ENCODE results near the gene BCAP29. TPM values are rescaled to one million over a fixed set of nuclear protein-coding genes. Genes with fewer than 3 reads are reported as not detected.

Gene BCAP29
- total RNA-seq, 1 donor from 2014 or later = 54.9 TPM

DNA sequence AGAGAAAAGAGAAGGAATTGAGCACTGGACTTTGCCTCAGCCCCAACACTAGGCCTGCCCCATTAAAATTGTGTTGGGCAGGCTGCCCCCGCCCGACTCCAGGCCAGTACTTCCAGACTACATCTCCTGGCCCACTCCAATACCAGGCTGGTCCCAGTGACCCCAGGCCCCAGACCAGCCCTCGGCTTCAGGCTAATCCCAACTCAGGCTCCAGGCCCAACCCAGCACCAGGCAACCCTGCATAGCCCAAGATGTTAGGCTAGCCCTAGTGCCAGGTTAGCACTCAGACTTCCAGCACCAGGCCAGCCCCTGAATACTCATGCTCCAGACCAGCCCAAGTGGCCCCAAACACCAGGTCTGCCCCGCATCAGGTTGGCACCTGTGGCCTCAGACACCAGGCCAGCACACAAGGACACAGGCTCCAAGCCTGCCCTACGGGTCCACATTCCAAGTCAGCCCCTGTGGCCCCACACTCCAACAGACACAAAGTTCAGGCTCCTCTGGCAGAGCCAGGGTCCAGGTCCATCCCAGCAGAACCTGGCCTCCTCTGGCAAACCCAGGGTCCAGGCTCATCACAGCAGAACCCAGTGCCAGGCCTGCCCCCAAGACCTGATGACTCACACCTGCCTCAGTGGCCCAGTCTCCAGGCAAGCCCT, 36.6 kb upstream of the BCAP29 start:
- Histone ChIP-seq H3K36me3 (ENCODE audit: insufficient read depth, low read length) (peaks cover 23% of the 10 kb centered on the region), H3K4me1 (ENCODE audit: insufficient read depth, low read length) (no peaks in the 10 kb centered on the region), H3K4me3 (ENCODE audit: insufficient read depth, low read depth, low read length) (no peak overlapping the region), H3K27me3 (ENCODE audit: insufficient read depth, low read length) (no peaks in the 10 kb centered on the region), H3K27ac (ENCODE audit: low read depth, low read length) (no peak overlapping the region), H2AFZ (ENCODE audit: low read depth, low read length) (no peak overlapping the region), H3K4me2 (ENCODE audit: low read length) (no peak overlapping the region), H4K20me1 (ENCODE audit: insufficient read depth, low read length) (peaks cover 20% of the 10 kb centered on the region), H3K9me3 (ENCODE audit: insufficient read depth, low read depth, low read length) (no peaks in the 10 kb centered on the region), H3K79me2 (ENCODE audit: insufficient read depth, low read length) (peaks cover 20% of the 10 kb centered on the region), H3K9ac (ENCODE audit: low read length) (no peak overlapping the region)
- no peak for DNase-seq (ENCODE audit: low read depth)
- H3K9me3 Mint-ChIP-seq (ENCODE audit: unreplicated experiment) = peaks cover 8% of the 10 kb centered on the region
- H3K27me3 Mint-ChIP-seq (ENCODE audit: low read depth, unreplicated experiment) = no peaks in the 10 kb centered on the region
- no peak for FAIRE-seq
- H3K4me3 Mint-ChIP-seq (ENCODE audit: unreplicated experiment) = no peak overlapping the region
- no peak overlapping the region for H3K27ac Mint-ChIP-seq (ENCODE audit: unreplicated experiment)
- H3K36me3 Mint-ChIP-seq (ENCODE audit: low read depth, unreplicated experiment) = peaks cover 30% of the 10 kb centered on the region
- TF ChIP-seq, protein P1, sequence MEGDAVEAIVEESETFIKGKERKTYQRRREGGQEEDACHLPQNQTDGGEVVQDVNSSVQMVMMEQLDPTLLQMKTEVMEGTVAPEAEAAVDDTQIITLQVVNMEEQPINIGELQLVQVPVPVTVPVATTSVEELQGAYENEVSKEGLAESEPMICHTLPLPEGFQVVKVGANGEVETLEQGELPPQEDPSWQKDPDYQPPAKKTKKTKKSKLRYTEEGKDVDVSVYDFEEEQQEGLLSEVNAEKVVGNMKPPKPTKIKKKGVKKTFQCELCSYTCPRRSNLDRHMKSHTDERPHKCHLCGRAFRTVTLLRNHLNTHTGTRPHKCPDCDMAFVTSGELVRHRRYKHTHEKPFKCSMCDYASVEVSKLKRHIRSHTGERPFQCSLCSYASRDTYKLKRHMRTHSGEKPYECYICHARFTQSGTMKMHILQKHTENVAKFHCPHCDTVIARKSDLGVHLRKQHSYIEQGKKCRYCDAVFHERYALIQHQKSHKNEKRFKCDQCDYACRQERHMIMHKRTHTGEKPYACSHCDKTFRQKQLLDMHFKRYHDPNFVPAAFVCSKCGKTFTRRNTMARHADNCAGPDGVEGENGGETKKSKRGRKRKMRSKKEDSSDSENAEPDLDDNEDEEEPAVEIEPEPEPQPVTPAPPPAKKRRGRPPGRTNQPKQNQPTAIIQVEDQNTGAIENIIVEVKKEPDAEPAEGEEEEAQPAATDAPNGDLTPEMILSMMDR (IDR thresholded peaks at IDR 0.05; ENCODE audit: insufficient read depth, low read depth, low read length) = no peak
- TF ChIP-seq EZH2 (IDR thresholded peaks at IDR 0.05; ENCODE audit: insufficient read depth, low read length) = no peak
- H3K4me1 Mint-ChIP-seq (ENCODE audit: low read depth, unreplicated experiment) = no peaks in the 10 kb centered on the region

DNA sequence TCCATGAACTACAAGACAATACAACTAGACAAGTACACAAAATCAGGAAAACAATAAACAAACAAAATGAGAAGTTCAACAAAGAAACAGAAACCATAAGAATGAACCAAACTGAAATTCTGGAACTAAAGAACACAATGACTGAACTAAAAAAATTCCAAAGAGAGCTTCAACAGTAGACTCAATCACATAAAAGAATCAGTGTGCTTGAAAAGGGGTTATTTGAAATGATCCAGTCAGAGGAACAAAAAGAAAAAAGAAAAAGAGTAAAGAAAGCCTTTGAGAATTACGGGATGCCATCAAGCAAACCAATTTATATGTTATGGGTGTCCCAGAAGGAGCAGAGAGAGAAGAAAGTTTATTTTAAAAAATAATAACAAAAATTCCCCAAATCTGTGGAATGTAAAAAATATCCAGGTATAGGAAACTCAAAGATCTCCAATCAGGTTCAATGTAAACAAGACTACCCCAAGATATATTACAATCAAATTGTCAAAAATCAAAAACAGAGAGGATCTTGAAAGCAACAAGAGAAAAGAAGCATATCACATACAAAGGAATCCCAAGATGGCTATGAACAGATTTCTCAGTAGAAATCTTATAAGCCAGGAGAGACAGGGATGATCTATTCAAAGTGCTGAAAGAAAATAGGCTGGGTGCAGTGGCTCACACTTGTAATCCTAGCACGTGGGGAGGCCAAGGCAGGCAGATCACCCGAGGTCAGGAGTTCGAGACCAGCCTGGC, 35.0 kb upstream of the BCAP29 start:
- H3K36me3 ChIP-seq (ENCODE audit: insufficient read depth, low read length) = peaks cover 20% of the 10 kb centered on the region
- TF ChIP-seq EZH2 (IDR thresholded peaks at IDR 0.05; ENCODE audit: insufficient read depth, low read length) = no peak
- TF ChIP-seq, protein P1 (IDR thresholded peaks at IDR 0.05; ENCODE audit: insufficient read depth, low read depth, low read length) = no peak
- Mint-ChIP-seq H3K4me3 (ENCODE audit: unreplicated experiment) (no peak overlapping the region), H3K27me3 (ENCODE audit: low read depth, unreplicated experiment) (no peaks in the 10 kb centered on the region), H3K27ac (ENCODE audit: unreplicated experiment) (no peak overlapping the region), H3K9me3 (ENCODE audit: unreplicated experiment) (peaks cover 8% of the 10 kb centered on the region), H3K4me1 (ENCODE audit: low read depth, unreplicated experiment) (no peaks in the 10 kb centered on the region), H3K36me3 (ENCODE audit: low read depth, unreplicated experiment) (peaks cover 36% of the 10 kb centered on the region)
- no peak overlapping the region for H3K4me3 ChIP-seq (ENCODE audit: insufficient read depth, low read depth, low read length)
- no peak overlapping the region for H3K27ac ChIP-seq (ENCODE audit: low read depth, low read length)
- FAIRE-seq (no peak), DNase-seq (ENCODE audit: low read depth) (no peak)
- no peak overlapping the region for H3K9ac ChIP-seq (ENCODE audit: low read length)
- no peak overlapping the region for H3K4me2 ChIP-seq (ENCODE audit: low read length)
- H4K20me1 ChIP-seq (ENCODE audit: insufficient read depth, low read length) = peaks cover 22% of the 10 kb centered on the region
- no peaks in the 10 kb centered on the region for H3K9me3 ChIP-seq (ENCODE audit: insufficient read depth, low read depth, low read length)
- peaks cover 26% of the 10 kb centered on the region for H3K79me2 ChIP-seq (ENCODE audit: insufficient read depth, low read length)
- no peaks in the 10 kb centered on the region for H3K4me1 ChIP-seq (ENCODE audit: insufficient read depth, low read length)
- no peak overlapping the region for H2AFZ ChIP-seq (ENCODE audit: low read depth, low read length)
- H3K27me3 ChIP-seq (ENCODE audit: insufficient read depth, low read length) = no peaks in the 10 kb centered on the region

DNA sequence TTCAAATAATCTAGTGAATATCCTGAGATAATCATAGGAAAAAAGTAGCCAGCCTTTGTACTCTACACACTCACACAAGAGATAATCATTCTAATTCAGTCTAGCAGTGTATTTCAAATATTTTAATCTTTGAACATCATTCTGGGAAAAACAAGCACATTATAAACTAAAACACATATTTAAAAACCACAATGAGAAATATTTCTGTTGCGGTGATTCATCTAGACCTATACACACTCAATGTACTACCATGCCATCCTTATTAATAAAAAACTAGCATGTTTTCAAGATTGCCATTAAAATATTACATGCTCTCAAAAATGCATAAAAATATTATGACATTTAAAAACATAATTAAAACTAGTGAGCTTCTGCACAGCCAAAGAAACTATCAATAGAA, 28.1 kb upstream of the BCAP29 start:
- Histone ChIP-seq H3K79me2 (ENCODE audit: insufficient read depth, low read length) (peaks cover 23% of the 10 kb centered on the region), H3K4me3 (ENCODE audit: insufficient read depth, low read depth, low read length) (no peak overlapping the region), H3K9ac (ENCODE audit: low read length) (no peak overlapping the region), H4K20me1 (ENCODE audit: insufficient read depth, low read length) (peaks cover 10% of the 10 kb centered on the region), H3K36me3 (ENCODE audit: insufficient read depth, low read length) (peaks cover 22% of the 10 kb centered on the region), H3K4me2 (ENCODE audit: low read length) (no peak overlapping the region), H3K9me3 (ENCODE audit: insufficient read depth, low read depth, low read length) (no peaks in the 10 kb centered on the region), H2AFZ (ENCODE audit: low read depth, low read length) (no peak overlapping the region), H3K27ac (ENCODE audit: low read depth, low read length) (no peak overlapping the region), H3K4me1 (ENCODE audit: insufficient read depth, low read length) (no peaks in the 10 kb centered on the region), H3K27me3 (ENCODE audit: insufficient read depth, low read length) (no peaks in the 10 kb centered on the region)
- no peak overlapping the region for H3K27ac Mint-ChIP-seq (ENCODE audit: unreplicated experiment)
- H3K27me3 Mint-ChIP-seq (ENCODE audit: low read depth, unreplicated experiment) = no peaks in the 10 kb centered on the region
- no peak for FAIRE-seq
- H3K36me3 Mint-ChIP-seq (ENCODE audit: low read depth, unreplicated experiment) = peaks cover 26% of the 10 kb centered on the region
- H3K4me3 Mint-ChIP-seq (ENCODE audit: unreplicated experiment) = no peak overlapping the region
- no peaks in the 10 kb centered on the region for H3K9me3 Mint-ChIP-seq (ENCODE audit: unreplicated experiment)
- no peaks in the 10 kb centered on the region for H3K4me1 Mint-ChIP-seq (ENCODE audit: low read depth, unreplicated experiment)
- TF ChIP-seq EZH2 (IDR thresholded peaks at IDR 0.05; ENCODE audit: insufficient read depth, low read length) = no peak
- TF ChIP-seq, protein P1 (IDR thresholded peaks at IDR 0.05; ENCODE audit: insufficient read depth, low read depth, low read length) = no peak
- DNase-seq (ENCODE audit: low read depth) = peak; percentile 14

All from astrocyte (in vitro differentiated cells and primary cell).